Neural cell (in vitro differentiated cells): ENCODE results near the gene HUS1B.

Experiments
- EP300 ChIP-seq: fragments of 450-650 bp; conservative IDR thresholded peaks from 2 replicates; pipeline ENCODE4 v1.6.1; 2014; ENCODE audit warnings: antibody characterized with exemption, mild to moderate bottlenecking, moderate library complexity; ENCODE audit not compliant: poor library complexity, severe bottlenecking
- EZH2 ChIP-seq: fragments of 200-600, 300-800 bp; shearing (Covaris generic), sonication (generic); IDR thresholded peaks from 2 replicates; pipeline ENCODE4 v1.6.1; 2014; ENCODE audit warnings: antibody characterized with exemption, low read length, borderline replicate concordance, mild to moderate bottlenecking; ENCODE audit not compliant: insufficient read depth, poor library complexity, severe bottlenecking
- MXI1 ChIP-seq: fragments of 450-650 bp; conservative IDR thresholded peaks from 2 replicates; pipeline ENCODE4 v1.6.1; 2014; ENCODE audit warnings: antibody characterized with exemption, mild to moderate bottlenecking; ENCODE audit not compliant: poor library complexity, severe bottlenecking
- POLR2AphosphoS5 ChIP-seq: IDR thresholded peaks from 2 replicates; pipeline ENCODE4 v1.6.1; 2012
- RAD21 ChIP-seq: fragments of 450-650 bp; conservative IDR thresholded peaks from 2 replicates; pipeline ENCODE4 v1.6.1; 2014; ENCODE audit warnings: antibody characterized with exemption, mild to moderate bottlenecking, moderate library complexity
- SMC3 ChIP-seq: fragments of 450-650 bp; conservative IDR thresholded peaks from 2 replicates; pipeline ENCODE4 v1.6.1; 2014; ENCODE audit warnings: antibody characterized with exemption, mild to moderate bottlenecking, moderate library complexity; ENCODE audit not compliant: poor library complexity
- TAF1 ChIP-seq: IDR thresholded peaks from 2 replicates; pipeline ENCODE4 v1.6.1; 2012; ENCODE audit warnings: low read depth
- TF ChIP-seq, protein P1 (sequence below): fragments of 450-650 bp; IDR thresholded peaks from 2 replicates; pipeline ENCODE4 v1.5.1; 2014; ENCODE audit warnings: antibody characterized with exemption, mild to moderate bottlenecking, moderate library complexity; ENCODE audit not compliant: poor library complexity, severe bottlenecking
- TF ChIP-seq, protein P2 (sequence below): IDR thresholded peaks from 2 replicates; pipeline ENCODE4 v1.6.1; 2012; ENCODE audit warnings: borderline replicate concordance

DNA sequence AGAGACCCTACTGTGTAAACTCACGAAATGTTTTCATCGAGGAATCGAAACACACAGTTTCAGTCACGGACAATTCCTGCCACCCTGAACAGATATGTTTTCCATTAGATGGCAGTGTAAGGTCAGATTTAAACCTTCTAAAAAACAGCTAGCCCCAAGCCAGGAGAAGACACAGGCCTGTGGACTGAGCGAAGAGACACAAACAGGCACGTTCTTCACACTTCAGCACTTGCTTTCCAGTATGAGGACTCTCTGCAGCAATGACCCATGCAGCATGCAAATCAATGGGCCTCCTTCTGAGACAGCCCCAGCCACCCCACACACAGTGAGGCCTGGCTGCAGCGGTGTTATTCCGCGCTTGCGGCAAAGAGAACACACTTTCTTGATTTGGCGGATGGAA is 31.9 kb downstream of the HUS1B start:
- TF ChIP-seq EP300 = no peak
- TF ChIP-seq, protein P1, sequence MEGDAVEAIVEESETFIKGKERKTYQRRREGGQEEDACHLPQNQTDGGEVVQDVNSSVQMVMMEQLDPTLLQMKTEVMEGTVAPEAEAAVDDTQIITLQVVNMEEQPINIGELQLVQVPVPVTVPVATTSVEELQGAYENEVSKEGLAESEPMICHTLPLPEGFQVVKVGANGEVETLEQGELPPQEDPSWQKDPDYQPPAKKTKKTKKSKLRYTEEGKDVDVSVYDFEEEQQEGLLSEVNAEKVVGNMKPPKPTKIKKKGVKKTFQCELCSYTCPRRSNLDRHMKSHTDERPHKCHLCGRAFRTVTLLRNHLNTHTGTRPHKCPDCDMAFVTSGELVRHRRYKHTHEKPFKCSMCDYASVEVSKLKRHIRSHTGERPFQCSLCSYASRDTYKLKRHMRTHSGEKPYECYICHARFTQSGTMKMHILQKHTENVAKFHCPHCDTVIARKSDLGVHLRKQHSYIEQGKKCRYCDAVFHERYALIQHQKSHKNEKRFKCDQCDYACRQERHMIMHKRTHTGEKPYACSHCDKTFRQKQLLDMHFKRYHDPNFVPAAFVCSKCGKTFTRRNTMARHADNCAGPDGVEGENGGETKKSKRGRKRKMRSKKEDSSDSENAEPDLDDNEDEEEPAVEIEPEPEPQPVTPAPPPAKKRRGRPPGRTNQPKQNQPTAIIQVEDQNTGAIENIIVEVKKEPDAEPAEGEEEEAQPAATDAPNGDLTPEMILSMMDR = no peak
- TF ChIP-seq SMC3 = no peak
- TF ChIP-seq, protein P2, sequence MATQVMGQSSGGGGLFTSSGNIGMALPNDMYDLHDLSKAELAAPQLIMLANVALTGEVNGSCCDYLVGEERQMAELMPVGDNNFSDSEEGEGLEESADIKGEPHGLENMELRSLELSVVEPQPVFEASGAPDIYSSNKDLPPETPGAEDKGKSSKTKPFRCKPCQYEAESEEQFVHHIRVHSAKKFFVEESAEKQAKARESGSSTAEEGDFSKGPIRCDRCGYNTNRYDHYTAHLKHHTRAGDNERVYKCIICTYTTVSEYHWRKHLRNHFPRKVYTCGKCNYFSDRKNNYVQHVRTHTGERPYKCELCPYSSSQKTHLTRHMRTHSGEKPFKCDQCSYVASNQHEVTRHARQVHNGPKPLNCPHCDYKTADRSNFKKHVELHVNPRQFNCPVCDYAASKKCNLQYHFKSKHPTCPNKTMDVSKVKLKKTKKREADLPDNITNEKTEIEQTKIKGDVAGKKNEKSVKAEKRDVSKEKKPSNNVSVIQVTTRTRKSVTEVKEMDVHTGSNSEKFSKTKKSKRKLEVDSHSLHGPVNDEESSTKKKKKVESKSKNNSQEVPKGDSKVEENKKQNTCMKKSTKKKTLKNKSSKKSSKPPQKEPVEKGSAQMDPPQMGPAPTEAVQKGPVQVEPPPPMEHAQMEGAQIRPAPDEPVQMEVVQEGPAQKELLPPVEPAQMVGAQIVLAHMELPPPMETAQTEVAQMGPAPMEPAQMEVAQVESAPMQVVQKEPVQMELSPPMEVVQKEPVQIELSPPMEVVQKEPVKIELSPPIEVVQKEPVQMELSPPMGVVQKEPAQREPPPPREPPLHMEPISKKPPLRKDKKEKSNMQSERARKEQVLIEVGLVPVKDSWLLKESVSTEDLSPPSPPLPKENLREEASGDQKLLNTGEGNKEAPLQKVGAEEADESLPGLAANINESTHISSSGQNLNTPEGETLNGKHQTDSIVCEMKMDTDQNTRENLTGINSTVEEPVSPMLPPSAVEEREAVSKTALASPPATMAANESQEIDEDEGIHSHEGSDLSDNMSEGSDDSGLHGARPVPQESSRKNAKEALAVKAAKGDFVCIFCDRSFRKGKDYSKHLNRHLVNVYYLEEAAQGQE = no peak
- TF ChIP-seq RAD21 = peak; percentile 33
- TF ChIP-seq TAF1 = no peak
- TF ChIP-seq MXI1 = no peak
- no peak for TF ChIP-seq EZH2
- TF ChIP-seq POLR2AphosphoS5 = no peak
